ENCODE results near the gene FYTTD1. TPM values are rescaled to one million over a fixed set of nuclear protein-coding genes. Genes with fewer than 3 reads are reported as not detected.

Gene FYTTD1
- total RNA-seq, 1 experiment from 2014 or later = 70.7 TPM

DNA sequence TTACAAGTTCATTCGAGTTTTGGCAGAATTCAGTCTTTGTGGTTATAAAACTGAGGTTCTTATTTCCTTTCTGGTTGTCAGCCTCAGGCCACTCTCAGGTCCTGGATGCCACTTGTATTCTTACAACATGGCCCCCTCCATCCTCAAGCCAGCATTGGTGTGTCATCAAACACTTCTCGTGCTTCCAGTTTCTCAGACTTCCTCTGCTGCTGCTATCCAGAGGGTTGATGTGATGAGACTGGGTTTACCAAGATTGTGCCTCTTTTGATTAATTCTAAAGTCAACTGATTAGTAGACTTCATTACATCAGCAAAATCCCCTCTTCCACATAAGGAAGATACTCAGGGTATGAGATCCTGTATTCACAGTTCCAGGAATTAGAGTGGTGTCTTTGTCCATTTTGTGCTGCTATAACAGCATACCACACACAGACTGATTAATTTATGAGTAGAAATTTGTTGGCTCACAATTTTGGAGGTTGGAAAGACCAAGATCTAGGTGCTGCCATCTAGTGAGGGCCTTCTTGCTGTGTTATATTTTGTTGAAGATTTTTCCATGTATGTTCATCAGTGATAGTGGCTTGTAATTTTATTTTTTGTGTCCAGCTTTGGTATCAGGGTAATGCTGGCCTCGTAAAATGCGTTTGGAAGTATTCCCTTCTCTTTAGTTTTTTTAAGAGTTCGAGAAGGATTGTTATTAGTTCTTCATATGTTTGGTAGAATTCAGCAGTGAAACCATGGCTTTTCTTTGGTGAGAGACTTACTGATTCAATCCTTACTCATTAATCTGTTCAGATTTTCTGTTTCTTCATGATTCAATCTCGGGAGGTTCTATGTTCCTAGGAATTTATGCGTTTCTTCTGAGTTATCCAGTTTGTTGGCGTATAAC lies 52.5 kb downstream of the FYTTD1 start:
- Histone ChIP-seq H3K4me3 (replicated peaks in 1 of 2; ENCODE audit: low read depth in 1 of 2, low read length in 2 of 2) (no peak overlapping the region), H3K27me3 (ENCODE audit: insufficient read depth, low read length) (no peaks in the 10 kb centered on the region), H2AFZ (ENCODE audit: low read depth, low read length, poor library complexity, severe bottlenecking) (no peak overlapping the region), H3K9me3 (ENCODE audit: control insufficient read depth in 1 of 2, insufficient read depth in 1 of 2, low read depth in 1 of 2, low read length in 2 of 2) (no peaks in the 10 kb centered on the region), H3K36me3 (ENCODE audit: control insufficient read depth in 1 of 2, insufficient read depth in 2 of 2, low read length in 2 of 2) (no peaks in the 10 kb centered on the region), H3K4me1 (ENCODE audit: control insufficient read depth in 1 of 2, insufficient read depth in 2 of 2, low read length in 2 of 2) (no peaks in the 10 kb centered on the region), H3K79me2 (ENCODE audit: insufficient read depth, low read length) (peaks cover 56% of the 10 kb centered on the region), H4K20me1 (ENCODE audit: insufficient read depth) (no peaks in the 10 kb centered on the region), H3K4me2 (ENCODE audit: low read length) (no peak overlapping the region), H3K9me2 (ENCODE audit: insufficient read depth) (no peaks in the 10 kb centered on the region), H3K27ac (ENCODE audit: low read depth, low read length) (no peak overlapping the region), H3K9ac (ENCODE audit: low read length) (no peak overlapping the region)
- CTCF ChIA-PET = interaction anchor here (1.0 to 1.8 kb wide), 3 partner anchors 13 to 203 kb away, joined by 3 to 4 read pairs (median 3); no protein-coding TSS in a partner anchor
- DNase-seq (ENCODE audit: low read depth, low spot score) (no peak), ATAC-seq (peak; percentile 71)
- POLR2A ChIA-PET = no interaction called here
- RAD21 ChIA-PET (ENCODE audit: low non-redundant PET in 1 of 2, low total read pairs in 2 of 2, uncharacterized antibody in 2 of 2, unreplicated experiment in 2 of 2) = no interaction called here
- TF ChIP-seq SIN3A (IDR thresholded peaks at IDR 0.05; ENCODE audit: low read depth) = no peak
- TF ChIP-seq JUND (IDR thresholded peaks at IDR 0.05) = no peak
- no peak for TF ChIP-seq POLR2AphosphoS5 (IDR thresholded peaks at IDR 0.05; ENCODE audit: low read depth, low read length)
- TF ChIP-seq, protein P1, sequence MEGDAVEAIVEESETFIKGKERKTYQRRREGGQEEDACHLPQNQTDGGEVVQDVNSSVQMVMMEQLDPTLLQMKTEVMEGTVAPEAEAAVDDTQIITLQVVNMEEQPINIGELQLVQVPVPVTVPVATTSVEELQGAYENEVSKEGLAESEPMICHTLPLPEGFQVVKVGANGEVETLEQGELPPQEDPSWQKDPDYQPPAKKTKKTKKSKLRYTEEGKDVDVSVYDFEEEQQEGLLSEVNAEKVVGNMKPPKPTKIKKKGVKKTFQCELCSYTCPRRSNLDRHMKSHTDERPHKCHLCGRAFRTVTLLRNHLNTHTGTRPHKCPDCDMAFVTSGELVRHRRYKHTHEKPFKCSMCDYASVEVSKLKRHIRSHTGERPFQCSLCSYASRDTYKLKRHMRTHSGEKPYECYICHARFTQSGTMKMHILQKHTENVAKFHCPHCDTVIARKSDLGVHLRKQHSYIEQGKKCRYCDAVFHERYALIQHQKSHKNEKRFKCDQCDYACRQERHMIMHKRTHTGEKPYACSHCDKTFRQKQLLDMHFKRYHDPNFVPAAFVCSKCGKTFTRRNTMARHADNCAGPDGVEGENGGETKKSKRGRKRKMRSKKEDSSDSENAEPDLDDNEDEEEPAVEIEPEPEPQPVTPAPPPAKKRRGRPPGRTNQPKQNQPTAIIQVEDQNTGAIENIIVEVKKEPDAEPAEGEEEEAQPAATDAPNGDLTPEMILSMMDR (IDR thresholded peaks at IDR 0.05 in 2 of 3, conservative IDR thresholded peaks at IDR 0.05 in 1 of 3; ENCODE audit: borderline replicate concordance in 1 of 3, insufficient read depth in 1 of 3, low read depth in 2 of 3, low read length in 2 of 3) = peak; percentile 43 to 56 (median 50); a peak in 5 of 6 replicates
- TF ChIP-seq, protein P2, sequence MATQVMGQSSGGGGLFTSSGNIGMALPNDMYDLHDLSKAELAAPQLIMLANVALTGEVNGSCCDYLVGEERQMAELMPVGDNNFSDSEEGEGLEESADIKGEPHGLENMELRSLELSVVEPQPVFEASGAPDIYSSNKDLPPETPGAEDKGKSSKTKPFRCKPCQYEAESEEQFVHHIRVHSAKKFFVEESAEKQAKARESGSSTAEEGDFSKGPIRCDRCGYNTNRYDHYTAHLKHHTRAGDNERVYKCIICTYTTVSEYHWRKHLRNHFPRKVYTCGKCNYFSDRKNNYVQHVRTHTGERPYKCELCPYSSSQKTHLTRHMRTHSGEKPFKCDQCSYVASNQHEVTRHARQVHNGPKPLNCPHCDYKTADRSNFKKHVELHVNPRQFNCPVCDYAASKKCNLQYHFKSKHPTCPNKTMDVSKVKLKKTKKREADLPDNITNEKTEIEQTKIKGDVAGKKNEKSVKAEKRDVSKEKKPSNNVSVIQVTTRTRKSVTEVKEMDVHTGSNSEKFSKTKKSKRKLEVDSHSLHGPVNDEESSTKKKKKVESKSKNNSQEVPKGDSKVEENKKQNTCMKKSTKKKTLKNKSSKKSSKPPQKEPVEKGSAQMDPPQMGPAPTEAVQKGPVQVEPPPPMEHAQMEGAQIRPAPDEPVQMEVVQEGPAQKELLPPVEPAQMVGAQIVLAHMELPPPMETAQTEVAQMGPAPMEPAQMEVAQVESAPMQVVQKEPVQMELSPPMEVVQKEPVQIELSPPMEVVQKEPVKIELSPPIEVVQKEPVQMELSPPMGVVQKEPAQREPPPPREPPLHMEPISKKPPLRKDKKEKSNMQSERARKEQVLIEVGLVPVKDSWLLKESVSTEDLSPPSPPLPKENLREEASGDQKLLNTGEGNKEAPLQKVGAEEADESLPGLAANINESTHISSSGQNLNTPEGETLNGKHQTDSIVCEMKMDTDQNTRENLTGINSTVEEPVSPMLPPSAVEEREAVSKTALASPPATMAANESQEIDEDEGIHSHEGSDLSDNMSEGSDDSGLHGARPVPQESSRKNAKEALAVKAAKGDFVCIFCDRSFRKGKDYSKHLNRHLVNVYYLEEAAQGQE (IDR thresholded peaks at IDR 0.05; ENCODE audit: low read depth) = no peak
- TF ChIP-seq ELF1 (IDR thresholded peaks at IDR 0.05; ENCODE audit: borderline replicate concordance, low read depth) = no peak
- TF ChIP-seq TCF7L2 (IDR thresholded peaks at IDR 0.05; ENCODE audit: borderline replicate concordance, extremely low read depth, insufficient read depth, insufficient read length) = no peak
- TF ChIP-seq RAD21 (IDR thresholded peaks at IDR 0.05; ENCODE audit: low read depth) = peak; percentile 51
- no peak for TF ChIP-seq EZH2phosphoT487 (IDR thresholded peaks at IDR 0.05; ENCODE audit: borderline replicate concordance)
- no peak for TF ChIP-seq ZNF274 (IDR thresholded peaks at IDR 0.05; ENCODE audit: low read depth, low read length)
- TF ChIP-seq, protein P3, sequence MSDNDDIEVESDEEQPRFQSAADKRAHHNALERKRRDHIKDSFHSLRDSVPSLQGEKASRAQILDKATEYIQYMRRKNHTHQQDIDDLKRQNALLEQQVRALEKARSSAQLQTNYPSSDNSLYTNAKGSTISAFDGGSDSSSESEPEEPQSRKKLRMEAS (IDR thresholded peaks at IDR 0.05) = no peak
- TF ChIP-seq, protein P4, sequence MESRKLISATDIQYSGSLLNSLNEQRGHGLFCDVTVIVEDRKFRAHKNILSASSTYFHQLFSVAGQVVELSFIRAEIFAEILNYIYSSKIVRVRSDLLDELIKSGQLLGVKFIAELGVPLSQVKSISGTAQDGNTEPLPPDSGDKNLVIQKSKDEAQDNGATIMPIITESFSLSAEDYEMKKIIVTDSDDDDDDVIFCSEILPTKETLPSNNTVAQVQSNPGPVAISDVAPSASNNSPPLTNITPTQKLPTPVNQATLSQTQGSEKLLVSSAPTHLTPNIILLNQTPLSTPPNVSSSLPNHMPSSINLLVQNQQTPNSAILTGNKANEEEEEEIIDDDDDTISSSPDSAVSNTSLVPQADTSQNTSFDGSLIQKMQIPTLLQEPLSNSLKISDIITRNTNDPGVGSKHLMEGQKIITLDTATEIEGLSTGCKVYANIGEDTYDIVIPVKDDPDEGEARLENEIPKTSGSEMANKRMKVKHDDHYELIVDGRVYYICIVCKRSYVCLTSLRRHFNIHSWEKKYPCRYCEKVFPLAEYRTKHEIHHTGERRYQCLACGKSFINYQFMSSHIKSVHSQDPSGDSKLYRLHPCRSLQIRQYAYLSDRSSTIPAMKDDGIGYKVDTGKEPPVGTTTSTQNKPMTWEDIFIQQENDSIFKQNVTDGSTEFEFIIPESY (IDR thresholded peaks at IDR 0.05; ENCODE audit: extremely low read depth, insufficient replicate concordance, low read length) = no peak
- no peak for TF ChIP-seq POLR2A (IDR thresholded peaks at IDR 0.05; ENCODE audit: borderline replicate concordance, extremely low read depth, insufficient read depth, insufficient read length)
- TF ChIP-seq SP1 (IDR thresholded peaks at IDR 0.05; ENCODE audit: low read depth) = no peak
- intact Hi-C loops (cut with micrococcal nuclease) = no loop called here
- BruUV-seq (replicated peaks) = no TSS peak

All from HCT116 (cell line).